GM23338 (cell line): Measurements from ENCODE around the gene ALDH3B1. TPM values are rescaled to one million over a fixed set of nuclear protein-coding genes. Genes with fewer than 3 reads are reported as not detected.

ENCODE experiments used
- ATAC-seq: fragments of 200-7000 bp; cut with Tn5 transposase; 3 replicates; pipeline ENCODE4 v1.9.1; 2020
- DNase-seq: peaks from one replicate; pipeline ENCODE4 v3.0.0-alpha.2; 2015; ENCODE audit warnings: low spot score
- H2AFZ ChIP-seq: fragments of 200-600 bp; sonication (generic); 2 replicates; pipeline ENCODE4 v1.8.0; 2016; ENCODE audit warnings: antibody characterized with exemption, mild to moderate bottlenecking, moderate library complexity
- H3F3A ChIP-seq: fragments of 200-600 bp; sonication (generic); replicated peaks from 2 replicates; pipeline ENCODE4 v1.8.0; 2017; ENCODE audit warnings: antibody characterized with exemption, mixed run types, low read depth
- H3K27ac ChIP-seq: fragments of 200-600 bp; sonication (generic); 2 replicates; pipeline ENCODE4 v1.6.1; 2016; ENCODE audit warnings: low read depth
- H3K27me3 ChIP-seq: fragments of 200-600 bp; sonication (generic); 2 replicates; pipeline ENCODE4 v1.8.0; 2016; ENCODE audit warnings: mild to moderate bottlenecking, mixed run types, moderate library complexity; ENCODE audit not compliant: insufficient read depth
- H3K36me3 ChIP-seq: fragments of 200-600 bp; sonication (generic); 2 replicates; pipeline ENCODE4 v1.8.0; 2016; ENCODE audit warnings: mild to moderate bottlenecking; ENCODE audit not compliant: insufficient read depth
- H3K4me1 ChIP-seq: fragments of 200-600 bp; sonication (generic); 2 replicates; pipeline ENCODE4 v1.8.0; 2016; ENCODE audit warnings: mild to moderate bottlenecking, moderate library complexity; ENCODE audit not compliant: insufficient read depth
- H3K4me2 ChIP-seq: fragments of 200-600 bp; sonication (generic); 2 replicates; pipeline ENCODE4 v1.7.1; 2017; ENCODE audit warnings: mixed run types
- H3K4me3 ChIP-seq: fragments of 200-600 bp; sonication (generic); 2 replicates; pipeline ENCODE4 v1.6.1; 2016; ENCODE audit warnings: mixed run types
- H3K79me2 ChIP-seq: fragments of 200-600 bp; sonication (generic); replicated peaks from 2 replicates; pipeline ENCODE4 v1.8.0; 2017; ENCODE audit warnings: mild to moderate bottlenecking; ENCODE audit not compliant: insufficient read depth
- H3K9me2 ChIP-seq: fragments of 200-600 bp; sonication (generic); 2 replicates; pipeline ENCODE4 v1.8.0; 2017; ENCODE audit not compliant: insufficient read depth
- H4K20me1 ChIP-seq: fragments of 200-600 bp; sonication (generic); replicated peaks from 2 replicates; pipeline ENCODE4 v1.8.0; 2017; ENCODE audit warnings: mild to moderate bottlenecking; ENCODE audit not compliant: insufficient read depth
- H3K27ac Mint-ChIP-seq: 2 replicates; pipeline ENCODE4 v1.8.0; 2020; ENCODE audit warnings: inconsistent platforms, mild to moderate bottlenecking, moderate library complexity, mixed read lengths
- H3K27me3 Mint-ChIP-seq: 3 replicates; pipeline ENCODE4 v1.8.0; 2022; ENCODE audit warnings: low read depth, mild to moderate bottlenecking, moderate library complexity, mixed read lengths, inconsistent platforms; ENCODE audit not compliant: insufficient read depth, poor library complexity
- H3K36me3 Mint-ChIP-seq: 3 replicates; pipeline ENCODE4 v1.8.0; 2021; ENCODE audit warnings: low read depth, mild to moderate bottlenecking, inconsistent platforms, moderate library complexity, mixed read lengths
- H3K4me1 Mint-ChIP-seq: 3 replicates; pipeline ENCODE4 v1.8.0; 2020; ENCODE audit warnings: mild to moderate bottlenecking, inconsistent platforms, mixed read lengths
- H3K4me3 Mint-ChIP-seq: 3 replicates; pipeline ENCODE4 v1.8.0; 2021; ENCODE audit warnings: moderate library complexity, mild to moderate bottlenecking, inconsistent platforms, mixed read lengths
- H3K9me3 Mint-ChIP-seq: 3 replicates; pipeline ENCODE4 v1.8.0; 2020; ENCODE audit warnings: moderate library complexity, mild to moderate bottlenecking, inconsistent platforms, mixed read lengths
- CREB1 ChIP-seq: fragments of 250-450 bp; sonication (Bioruptor Pico); IDR thresholded peaks from 2 replicates; pipeline ENCODE4 v1.5.0; 2020; ENCODE audit warnings: low read depth, mild to moderate bottlenecking, moderate library complexity
- EZH2 ChIP-seq: fragments of 200-600 bp; sonication (generic); IDR thresholded peaks from one replicate; pipeline ENCODE4 v1.8.0; 2017; ENCODE audit warnings: antibody characterized with exemption, mild to moderate bottlenecking, low read depth; ENCODE audit not compliant: unreplicated experiment
- EZH2phosphoT487 ChIP-seq: fragments of 200-600 bp; sonication (generic); IDR thresholded peaks from one replicate; pipeline ENCODE4 v1.8.1; 2018; ENCODE audit warnings: antibody characterized with exemption; ENCODE audit not compliant: unreplicated experiment
- JUNB ChIP-seq: IDR thresholded peaks from one replicate; pipeline ENCODE4 v1.6.1; 2016; ENCODE audit warnings: antibody characterized with exemption; ENCODE audit not compliant: unreplicated experiment
- NANOG ChIP-seq: IDR thresholded peaks from 2 replicates; pipeline ENCODE4 v1.6.1; 2016; ENCODE audit warnings: antibody characterized with exemption, borderline replicate concordance
- POLR2AphosphoS5 ChIP-seq: IDR thresholded peaks from 2 replicates; pipeline ENCODE4 v1.6.1; 2016; ENCODE audit warnings: antibody characterized with exemption, low read depth
- REST ChIP-seq: IDR thresholded peaks from one replicate; pipeline ENCODE4 v1.6.1; 2018; ENCODE audit warnings: antibody characterized with exemption; ENCODE audit not compliant: unreplicated experiment
- STAT1 ChIP-seq: IDR thresholded peaks from one replicate; pipeline ENCODE4 v1.6.1; 2016; ENCODE audit warnings: antibody characterized with exemption; ENCODE audit not compliant: unreplicated experiment
- ZNF114 ChIP-seq: fragments of 250-450 bp; sonication (Bioruptor Pico); IDR thresholded peaks from 2 replicates; pipeline ENCODE4 v1.5.0; 2020; ENCODE audit warnings: mild to moderate bottlenecking, moderate library complexity
- ZNF331 ChIP-seq: fragments of 250-450 bp; sonication (Bioruptor Pico); IDR thresholded peaks from 2 replicates; pipeline ENCODE4 v1.5.0; 2020; ENCODE audit warnings: low read depth, mild to moderate bottlenecking, moderate library complexity
- ZNF462 ChIP-seq: fragments of 250-450 bp; sonication (Bioruptor Pico); IDR thresholded peaks from 2 replicates; pipeline ENCODE4 v1.5.0; 2020; ENCODE audit warnings: mild to moderate bottlenecking, moderate library complexity
- polyA plus RNA-seq: library from polyadenylated mRNA; unstranded; fragments of >200 nt; fragmentation: Nextera tagmentation; extraction: Ambion mirVana; gene quantifications from 2 replicates; pipeline ENCODE4 v1.2.1, GENCODE V29; 2016
- total RNA-seq: library from RNA; depleted of rRNA; stranded (reverse); fragments of >200 nt; shearing (Covaris generic); gene quantifications from 2 replicates; pipeline ENCODE4 v1.2.3, GENCODE V29; 2014

Gene ALDH3B1
- total and polyA plus RNA-seq, 2 experiments from 2014 or later, result 0.52 TPM; not detected in 1

GRCh38 chr11:68044898-68045351 is 34.8 kb downstream of the ALDH3B1 start (continued):
- TF ChIP-seq ZNF462 (CRISPR knock-in tag), result no peak
- TF ChIP-seq ZNF114, result no peak
- no peak for TF ChIP-seq EZH2

GRCh38 chr11:68047437-68048290 is 37.5 kb downstream of the ALDH3B1 start:
- Histone ChIP-seq H3K4me3 (no peak overlapping the region), H3K4me1 (peaks cover 6% of the 10 kb centered on the region; the same call in 1 of the 2 replicates), H4K20me1 (no peaks in the 10 kb centered on the region; the same call in 1 of the 2 replicates), H3K9me2 (no peaks in the 10 kb centered on the region), H3K27me3 (no peaks in the 10 kb centered on the region), H3K27ac (no peak overlapping the region), H2AFZ (no peak overlapping the region), H3K4me2 (no peak overlapping the region), H3K36me3 (no peaks in the 10 kb centered on the region), H3K79me2 (no peaks in the 10 kb centered on the region), H3F3A (0 out of 2 replicates have a peak, but pooled peaks cover 4% of the 10 kb centered on the region)
- no peak for DNase-seq
- Mint-ChIP-seq H3K4me1 (peaks cover 17% of the 10 kb centered on the region), H3K9me3 (no peaks in the 10 kb centered on the region), H3K4me3 (no peak overlapping the region), H3K36me3 (peaks cover 2% of the 10 kb centered on the region; the same call in 1 of the 3 replicates), H3K27ac (no peak overlapping the region), H3K27me3 (peaks cover 14% of the 10 kb centered on the region)
- no peak for ATAC-seq
- TF ChIP-seq POLR2AphosphoS5 (no peak), CREB1 (CRISPR knock-in tag) (no peak), EZH2phosphoT487 (no peak), REST (no peak), ZNF331 (CRISPR knock-in tag) (no peak), JUNB (no peak), ZNF114 (no peak), STAT1 (no peak), NANOG (no peak)
